ENCODE data around the gene FAAP20. TPM values are rescaled to one million over a fixed set of nuclear protein-coding genes. Genes with fewer than 3 reads are reported as not detected.
A peak's percentile ranks its signal among the peaks of the same experiment; 100 is the strongest.
"Not testable (repeated sequence)": the region's sequence is repeated elsewhere in the genome, so short reads cannot be mapped to it uniquely, and the experiment has no call there.

FAAP20 gene
- polyA plus RNA-seq, 3 donors, result 30.4 to 69.3 (median 62.6) TPM

DNA sequence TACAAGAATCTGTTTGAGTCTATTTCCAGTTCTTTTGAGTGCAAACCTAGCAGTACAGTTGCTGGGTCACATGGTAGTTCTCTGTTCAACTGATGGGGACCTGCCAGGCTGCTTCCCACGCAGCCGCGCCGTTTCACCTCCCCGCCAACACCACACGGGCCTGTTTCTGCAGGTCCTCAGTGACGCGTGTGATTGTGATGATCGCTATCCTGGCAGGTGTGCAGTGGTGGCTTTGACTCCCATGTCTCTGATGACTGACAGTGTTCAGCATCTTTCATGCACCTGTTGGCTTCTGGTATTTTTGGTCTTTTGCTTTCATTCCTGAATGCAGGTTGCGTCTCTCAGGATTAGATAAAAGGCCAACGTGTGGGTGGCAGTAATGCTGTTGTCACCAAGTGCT, 41.6 kb downstream of the FAAP20 start:
- no peak overlapping the region for H3K27ac ChIP-seq (ENCODE audit: low read depth, low read length)
- 89 to 90% (median 90%) methylated on average over 11 of the region's 11 CpGs for WGBS, 3 donors

DNA sequence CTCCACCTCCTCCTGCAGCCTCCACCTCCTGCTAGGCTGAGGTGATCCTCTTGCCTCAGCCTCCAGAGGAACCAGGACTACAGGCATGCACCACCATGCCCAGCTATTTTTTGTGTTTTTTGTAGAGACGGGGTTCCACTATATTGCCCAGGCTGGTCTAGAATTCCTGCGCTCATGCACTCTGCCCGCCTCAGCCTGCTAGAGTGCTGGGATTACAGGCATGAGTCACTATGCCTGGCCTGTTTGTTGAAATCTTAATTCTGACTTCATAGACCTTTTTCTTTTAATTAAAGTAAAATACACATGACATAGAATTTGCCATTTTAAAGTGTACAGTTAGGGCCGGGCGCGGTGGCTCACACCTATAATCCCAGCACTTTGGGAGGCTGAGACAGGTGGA, 42.7 kb downstream of the FAAP20 start:
- no peak overlapping the region for H3K27ac ChIP-seq (ENCODE audit: low read depth, low read length)
- 87 to 90% (median 89%) methylated on average over 6 of the region's 6 CpGs for WGBS, 3 donors

DNA sequence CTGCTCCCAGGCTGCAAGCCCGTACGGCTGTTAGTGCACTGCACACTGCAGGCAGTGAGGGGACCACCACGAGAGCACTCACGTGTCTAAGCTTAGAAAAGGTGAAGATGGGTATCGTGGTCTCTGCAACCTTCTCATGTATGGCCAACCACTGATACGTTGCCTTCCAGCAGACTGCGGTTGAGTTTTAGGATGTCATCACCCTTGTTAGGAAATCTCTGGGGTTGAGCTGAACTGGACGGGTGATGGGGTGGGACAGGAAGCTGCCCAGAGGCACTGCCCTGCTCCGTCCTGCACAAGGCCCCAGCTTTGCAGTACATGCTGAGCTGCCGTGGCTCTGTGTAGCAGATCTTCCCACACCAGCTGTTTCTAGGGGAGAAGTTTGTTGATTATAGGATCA, 43.3 kb downstream of the FAAP20 start:
- H3K27ac ChIP-seq (ENCODE audit: low read depth, low read length), result no peak overlapping the region

DNA sequence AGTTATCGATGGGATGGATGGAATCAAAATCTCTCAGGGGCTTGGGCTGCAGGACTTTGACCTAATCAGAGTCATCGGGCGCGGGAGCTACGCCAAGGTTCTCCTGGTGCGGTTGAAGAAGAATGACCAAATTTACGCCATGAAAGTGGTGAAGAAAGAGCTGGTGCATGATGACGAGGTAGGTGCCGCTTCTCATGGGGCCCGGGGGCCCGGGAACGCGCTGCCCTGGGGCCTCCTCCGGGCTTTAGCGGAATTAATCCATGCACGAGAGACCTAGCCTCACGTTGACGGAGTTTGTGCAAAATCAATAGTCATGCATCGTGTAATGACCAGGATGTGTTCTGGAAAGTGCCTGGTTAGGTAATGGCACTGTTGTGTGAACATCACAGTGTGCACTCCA, 43.8 kb downstream of the FAAP20 start:
- H3K27ac ChIP-seq (ENCODE audit: low read depth, low read length), result peak overlapping the region; percentile 81
- WGBS, 3 donors, result 58 to 90% (median 76%) methylated on average over 19 of the region's 19 CpGs

More for the DNA sequence above, 43.3 kb downstream of the FAAP20 start:
- 48 to 85% (median 54%) methylated on average over 10 of the region's 10 CpGs for WGBS, 3 donors

DNA sequence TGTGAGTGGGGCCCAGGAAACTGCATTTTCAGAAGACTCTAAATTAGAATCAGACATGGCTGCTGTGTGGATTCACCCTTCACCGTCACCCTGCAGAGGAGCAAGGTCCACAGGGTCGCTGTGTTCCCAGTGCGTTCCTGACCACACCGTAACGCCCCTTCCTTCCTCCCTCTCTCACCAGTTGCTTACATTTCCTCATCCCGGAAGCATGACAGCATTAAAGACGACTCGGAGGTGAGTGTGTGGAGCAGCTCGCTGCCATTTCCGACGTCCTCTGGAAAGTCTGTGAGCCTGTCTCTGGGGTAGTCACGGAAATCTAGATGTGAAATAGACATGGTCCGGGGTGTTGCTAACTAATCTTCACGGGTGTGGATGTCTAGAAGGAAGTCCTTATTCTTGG, 45.9 kb downstream of the FAAP20 start:
- 37 to 83% (median 40%) methylated on average over 14 of the region's 14 CpGs for WGBS, 3 donors
- no peak overlapping the region for H3K27ac ChIP-seq (ENCODE audit: low read depth, low read length)

DNA sequence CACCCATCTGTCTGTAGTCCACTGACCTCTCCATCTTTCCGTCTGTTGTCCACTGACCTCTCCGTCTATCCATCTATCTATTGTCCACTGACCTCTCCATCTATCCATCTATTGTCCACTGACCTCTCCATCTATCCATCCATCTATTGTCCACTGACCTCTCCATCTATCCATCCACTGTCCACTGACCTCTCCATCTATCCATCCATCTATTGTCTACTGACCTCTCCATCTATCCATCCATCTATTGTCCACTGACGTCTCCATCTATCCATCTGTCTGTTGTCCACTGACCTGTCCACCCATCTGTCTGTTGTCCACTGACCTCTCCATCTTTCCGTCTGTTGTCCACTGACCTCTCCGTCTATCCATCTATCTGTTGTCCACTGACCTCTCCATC, 46.7 kb downstream of the FAAP20 start:
- WGBS, 3 donors, result 95 to 99% (median 97%) methylated on average over 5 of the region's 5 CpGs
- H3K27ac ChIP-seq (ENCODE audit: low read depth, low read length), result not testable (repeated sequence)

DNA sequence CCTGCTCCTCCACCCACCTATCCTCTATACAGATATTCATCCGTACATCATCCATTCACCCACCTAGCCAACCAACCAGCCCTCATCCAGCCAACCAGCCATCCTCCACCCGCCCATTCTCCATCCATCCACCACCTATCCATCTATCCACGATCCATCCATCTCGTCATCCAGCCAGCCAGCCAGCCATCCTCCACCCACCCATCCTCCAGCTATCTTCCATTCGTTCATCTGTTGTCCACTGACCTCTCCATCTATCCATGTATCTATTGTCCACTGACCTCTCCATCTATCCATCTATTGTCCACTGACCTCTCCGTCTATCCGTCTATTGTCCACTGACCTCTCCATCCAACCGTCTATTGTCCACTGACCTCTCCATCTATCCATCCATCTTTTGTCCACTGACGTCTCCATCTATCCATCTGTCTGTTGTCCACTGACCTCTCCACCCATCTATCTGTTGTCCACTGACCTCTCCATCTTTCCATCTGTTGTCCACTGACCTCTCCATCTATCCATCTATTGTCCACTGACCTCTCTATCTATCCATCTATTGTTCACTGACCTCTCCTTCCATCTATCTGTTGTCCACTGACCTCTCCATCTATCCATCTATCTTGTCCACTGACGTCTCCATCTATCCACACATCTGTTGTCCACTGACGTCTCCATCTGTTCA, 47.6 kb downstream of the FAAP20 start:
- 91 to 92% (median 91%) methylated on average over 11 of the region's 11 CpGs for WGBS, 3 donors
- H3K27ac ChIP-seq (ENCODE audit: low read depth, low read length), result no peak overlapping the region

DNA sequence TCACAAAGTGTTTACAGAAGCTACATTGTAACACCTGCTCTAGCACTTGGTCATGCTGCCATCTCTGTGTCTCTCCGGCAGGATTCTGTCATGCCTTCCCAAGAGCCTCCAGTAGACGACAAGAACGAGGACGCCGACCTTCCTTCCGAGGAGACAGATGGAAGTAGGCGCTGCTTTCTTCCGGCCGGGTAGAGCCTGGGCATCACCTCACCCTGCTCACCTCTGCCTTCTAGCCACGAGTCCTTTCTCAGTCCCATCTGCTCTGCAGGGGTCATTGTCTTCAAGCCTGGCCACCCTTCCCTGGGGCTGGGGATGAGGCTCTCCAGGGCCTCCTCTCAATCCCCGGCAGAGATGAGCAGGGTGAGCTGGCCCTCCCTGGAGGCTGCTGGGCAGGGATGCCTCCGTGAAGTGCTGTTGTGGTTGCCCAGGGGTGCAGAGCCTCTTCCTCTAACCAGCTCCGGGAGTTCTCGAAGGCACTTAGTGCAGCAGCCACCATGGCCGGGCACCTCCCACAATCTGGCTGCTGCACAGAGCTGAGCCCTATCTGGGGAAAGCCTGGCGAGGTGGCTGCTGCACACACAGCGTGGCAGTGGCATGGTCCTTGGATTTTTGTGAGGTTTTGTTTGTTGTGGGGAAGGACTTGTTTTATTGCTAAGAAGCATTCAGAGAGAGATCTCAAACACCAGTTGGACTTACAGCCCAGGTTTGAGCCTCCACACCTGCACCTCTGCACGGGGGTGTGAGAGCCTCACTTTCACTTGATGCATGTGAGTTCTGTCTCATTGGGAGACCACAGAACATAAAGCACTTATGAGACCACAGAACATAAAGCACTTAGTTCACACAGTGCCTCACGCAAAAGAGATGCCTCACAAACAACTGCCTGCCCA, 48.4 kb downstream of the FAAP20 start:
- WGBS, 3 donors, result 75 to 87% (median 81%) methylated on average over 19 of the region's 19 CpGs
- no peak overlapping the region for H3K27ac ChIP-seq (ENCODE audit: low read depth, low read length)

DNA sequence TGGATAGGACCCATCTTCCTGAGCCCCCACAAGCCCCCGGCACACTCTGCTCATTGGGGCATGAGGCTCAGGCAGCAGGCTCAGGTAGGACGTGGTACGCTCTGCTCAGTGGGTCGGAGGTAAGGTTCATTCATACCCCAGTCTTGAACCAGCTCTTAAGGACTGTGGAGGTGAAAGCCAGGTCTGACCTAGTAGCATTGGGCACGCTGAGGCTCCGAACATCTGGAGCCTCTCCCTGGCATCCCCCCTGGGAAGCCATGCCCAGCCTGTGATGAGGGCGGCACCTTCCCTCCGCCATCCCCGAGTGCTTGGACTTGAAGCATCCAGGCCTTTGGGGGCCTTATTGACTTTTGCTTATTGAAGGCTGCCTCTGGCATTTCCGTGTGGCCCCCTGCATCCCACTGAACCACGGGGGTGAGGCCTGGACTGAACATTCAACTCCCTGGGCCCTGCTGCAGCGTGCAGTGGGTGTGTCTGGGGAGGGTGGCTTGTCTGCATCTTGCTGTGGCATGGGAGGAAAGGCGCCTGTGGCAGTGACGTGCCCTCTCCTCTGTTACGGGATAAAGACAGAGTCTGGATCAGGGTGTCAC, 50.0 kb downstream of the FAAP20 start:
- H3K27ac ChIP-seq (ENCODE audit: low read depth, low read length), result no peak overlapping the region
- WGBS, 3 donors, result 91 to 92% (median 91%) methylated on average over 15 of the region's 15 CpGs

DNA sequence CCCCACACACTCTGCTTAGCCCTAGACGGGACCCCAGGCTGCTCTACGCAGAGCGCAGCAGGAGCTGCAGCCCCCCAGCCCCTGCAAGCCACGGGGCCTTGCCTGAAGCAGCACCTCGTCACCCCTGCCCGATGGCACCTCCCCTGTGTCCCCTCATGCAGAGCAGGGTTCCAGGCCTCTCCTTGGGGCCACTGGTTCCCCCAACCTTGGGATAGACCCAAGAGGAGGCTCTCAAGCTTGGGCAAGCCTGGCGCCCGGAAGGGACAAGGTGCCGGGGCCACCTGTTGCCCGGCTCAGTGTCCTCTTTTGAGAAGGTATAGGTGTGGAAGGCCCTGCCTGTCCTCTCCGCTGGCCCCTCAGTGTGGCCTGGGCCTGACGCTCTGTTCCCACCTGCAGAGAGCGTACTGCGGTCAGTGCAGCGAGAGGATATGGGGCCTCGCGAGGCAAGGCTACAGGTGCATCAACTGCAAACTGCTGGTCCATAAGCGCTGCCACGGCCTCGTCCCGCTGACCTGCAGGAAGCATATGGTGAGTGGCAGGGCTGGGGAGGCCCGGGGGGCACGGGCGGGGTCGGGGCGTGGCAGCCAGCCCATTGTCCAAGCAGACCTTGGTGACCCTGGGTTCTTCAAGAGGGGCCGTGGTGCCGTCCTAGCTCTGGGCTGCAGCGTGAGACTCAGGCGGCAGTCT, 50.6 kb downstream of the FAAP20 start:
- H3K27ac ChIP-seq (ENCODE audit: low read depth, low read length), result no peak overlapping the region
- 91 to 95% (median 93%) methylated on average over 30 of the region's 30 CpGs for WGBS, 3 donors

DNA sequence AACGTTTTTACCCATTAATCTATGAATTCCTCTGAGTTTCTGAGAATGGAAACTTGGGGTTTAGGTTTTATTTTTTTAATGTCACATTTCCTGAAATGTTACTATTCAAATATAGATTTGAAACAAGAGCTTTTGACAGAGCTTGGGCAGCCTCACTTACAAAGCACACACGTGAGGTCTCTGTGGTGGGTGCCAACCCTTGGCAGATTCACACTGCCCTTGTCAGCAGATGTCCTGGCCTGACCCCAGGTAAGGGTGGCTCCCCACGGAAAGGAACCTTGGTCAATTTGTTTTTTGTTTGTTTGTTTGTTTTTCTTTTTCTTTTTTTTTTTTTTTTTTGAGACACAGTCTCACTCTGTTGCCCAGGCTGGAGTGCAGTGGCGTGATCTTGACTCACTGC, 53.5 kb downstream of the FAAP20 start:
- WGBS, 3 donors, result 62 to 85% (median 81%) methylated on average over 3 to 4 of the region's 4 CpGs

More for the DNA sequence above, 53.5 kb downstream of the FAAP20 start:
- H3K27ac ChIP-seq (ENCODE audit: low read depth, low read length), result no peak overlapping the region

Other genes with a start within 250 kb of the FAAP20 start
- under 1 TPM; 0.02 to 0.24 (median 0.22) TPM for gene CFAP74, start 191.0 kb downstream of the FAAP20 start, polyA plus RNA-seq
- under 1 TPM in 2 of 3 donors, not detected in 1; 0.28 to 0.30 TPM for gene GABRD, start 175.4 kb downstream of the FAAP20 start, polyA plus RNA-seq
- 10 to 100 TPM in 1 of 3 donors, 1 to 10 TPM in 2; 2.4 to 12.0 (median 4.3) TPM for gene PRKCZ, start 144.4 kb downstream of the FAAP20 start, polyA plus RNA-seq
- gene SKI, start 33.5 kb upstream of the FAAP20 start, polyA plus RNA-seq, result 10 to 100 TPM in 2 of 3 donors, 1 to 10 TPM in 1; 9.5 to 69.2 (median 36.3) TPM
- 1 to 10 TPM; 3.1 to 5.3 (median 3.2) TPM for gene MORN1, start 196.8 kb upstream of the FAAP20 start, polyA plus RNA-seq
- 10 to 100 TPM; 54.8 to 89.2 (median 59.0) TPM for gene RER1, start 197.1 kb upstream of the FAAP20 start, polyA plus RNA-seq
- gene PEX10, start 217.8 kb upstream of the FAAP20 start, polyA plus RNA-seq, result 10 to 100 TPM; 13.8 to 30.2 (median 18.8) TPM